Ascending aorta (tissue), 2 donors: ENCODE results near the gene CLIC4. TPM values are rescaled to one million over a fixed set of nuclear protein-coding genes. Genes with fewer than 3 reads are reported as not detected.
A peak's percentile ranks its signal among the peaks of the same experiment; 100 is the strongest.

Source experiments
- DNase-seq, 2 donors: peaks; one replicate each; pipeline ENCODE4 v3.0.0-alpha.2; 2019; ENCODE audit warnings: low spot score in 2 of 2
- H3K27ac ChIP-seq, 2 donors: fragments of 200-600 bp; sonication (generic); one replicate each; pipeline ENCODE4 v1.5.1; 2016 to 2017; ENCODE audit warnings: mild to moderate bottlenecking in 1 of 2
- H3K27me3 ChIP-seq: fragments of 200-600 bp; sonication (generic); one replicate; pipeline ENCODE4 v1.5.1; 2017
- H3K36me3 ChIP-seq, 2 donors: fragments of 200-600 bp; sonication (generic); one replicate each; pipeline ENCODE4 v1.5.1; 2016
- H3K4me1 ChIP-seq, 2 donors: fragments of 200-600 bp; sonication (generic); one replicate each; pipeline ENCODE4 v1.5.1; 2016 to 2017; ENCODE audit warnings: mild to moderate bottlenecking in 1 of 2
- H3K4me3 ChIP-seq, 2 donors: fragments of 200-600 bp; sonication (generic); one replicate each; pipeline ENCODE4 v1.5.1; 2016 to 2017; ENCODE audit warnings: mild to moderate bottlenecking in 1 of 2
- H3K9me3 ChIP-seq, 2 donors: fragments of 200-600 bp; sonication (generic); one replicate each; pipeline ENCODE4 v1.5.1; 2016
- CTCF ChIP-seq, 3 experiments: fragments of 200-600 bp in 2 of 3; fragments of 450-650 bp in 1 of 3; sonication (generic) in 2 of 3; IDR thresholded peaks; one replicate each; pipeline ENCODE4 v1.5.1; 2016 to 2019; ENCODE audit warnings: antibody characterized with exemption in 3 of 3, mild to moderate bottlenecking in 1 of 3, moderate library complexity in 1 of 3
- intact Hi-C: fragments of 100-400 bp; cut with DNase I; formaldehyde crosslinking; loops from one replicate; pipeline ENCODE4 v1.15.1; 2023
- total RNA-seq: library from RNA; depleted of rRNA; stranded (reverse); fragments of >200 nt; gene quantifications from one replicate; pipeline ENCODE4 v1.1.0, GENCODE V29; 2016

The CLIC4 gene
- total RNA-seq, 1 donor from 2014 or later, result 494 TPM

DNA sequence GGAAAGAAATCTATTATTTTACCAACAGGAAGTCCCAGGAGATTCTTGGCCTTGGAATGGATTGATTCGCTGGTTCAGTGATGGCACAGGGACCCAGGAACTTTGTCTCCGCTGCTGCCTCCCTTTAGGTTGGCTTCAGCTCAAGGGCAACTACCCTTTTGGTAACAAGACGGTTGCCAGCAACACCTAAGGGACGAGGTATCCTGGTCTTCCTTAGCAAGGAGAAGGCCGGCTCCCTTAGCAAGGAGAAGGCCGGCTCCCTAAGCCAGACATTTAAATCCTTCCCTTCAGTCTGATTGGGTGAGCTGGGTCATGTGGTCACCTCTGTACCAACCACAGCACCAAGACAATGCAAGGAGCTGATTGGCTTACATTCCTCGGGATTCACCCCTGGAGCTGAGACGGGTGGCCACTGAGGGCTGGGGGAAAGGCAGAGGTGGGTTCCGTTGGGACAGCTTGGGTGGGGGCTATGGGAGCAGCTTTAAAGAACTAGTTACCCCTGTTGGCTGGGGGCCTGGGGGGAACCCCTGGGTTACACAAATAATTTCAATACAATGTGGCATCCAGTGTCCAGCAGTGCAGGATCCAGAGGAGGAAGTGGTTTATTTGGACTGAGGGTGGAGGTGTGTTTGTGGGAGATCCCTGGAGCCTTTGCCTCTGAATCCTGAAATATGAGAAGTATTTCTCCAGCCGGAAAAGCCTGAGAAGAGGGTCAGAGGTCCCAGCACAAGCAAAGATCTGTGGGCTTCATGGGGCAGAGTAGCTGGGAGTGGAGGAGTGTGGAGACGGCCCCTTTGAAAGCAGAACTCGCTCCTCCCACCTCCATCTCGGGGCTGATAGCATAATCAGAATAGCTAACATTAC lies 20.7 kb upstream of the CLIC4 start:
- Histone ChIP-seq H3K9me3 (no peaks in the 10 kb centered on the region), H3K4me3 (no peak overlapping the region), H3K4me1 (peaks cover 4 to 17% of the 10 kb centered on the region in 2 donors), H3K27ac (peak overlapping the region; percentile 60 to 70), H3K36me3 (no peaks in the 10 kb centered on the region), H3K27me3 (no peaks in the 10 kb centered on the region)
- no peak for DNase-seq
- no peak for TF ChIP-seq CTCF (IDR thresholded peaks at IDR 0.05)
- intact Hi-C loops, result loop anchor here (5.0 kb wide), 1 partner anchor 32 kb away; no protein-coding TSS in a partner anchor

DNA sequence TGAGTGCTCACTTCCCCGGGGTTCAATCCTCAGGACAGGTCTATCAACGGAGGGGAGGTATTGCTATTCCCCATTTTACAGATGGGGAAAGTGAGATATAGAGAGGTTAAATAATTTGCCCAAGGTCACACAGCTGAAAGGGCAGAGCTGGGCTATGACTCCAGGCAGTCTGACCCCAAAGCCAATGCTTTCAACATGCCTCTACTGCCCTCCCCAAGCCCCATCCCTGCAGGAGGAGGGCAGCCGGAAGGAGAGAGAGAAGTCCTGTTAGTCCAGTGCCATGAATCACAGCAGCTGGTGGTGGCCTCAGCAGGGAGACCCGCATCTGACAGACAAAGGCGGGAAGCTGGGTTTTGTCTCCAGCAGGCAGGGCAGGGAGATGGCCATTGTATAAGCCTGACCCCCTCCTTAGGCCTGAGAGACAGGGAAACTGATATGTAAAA lies 20.0 kb upstream of the CLIC4 start:
- DNase-seq, result no peak
- Histone ChIP-seq H3K9me3 (no peaks in the 10 kb centered on the region), H3K4me3 (no peak overlapping the region), H3K27me3 (no peaks in the 10 kb centered on the region), H3K36me3 (no peaks in the 10 kb centered on the region), H3K27ac (peak overlapping the region; percentile 60 to 70), H3K4me1 (peaks cover 0 to 11% of the 10 kb centered on the region in 2 donors)
- TF ChIP-seq CTCF (IDR thresholded peaks at IDR 0.05), result no peak
- intact Hi-C loops, result loop anchor here (5.0 kb wide), 1 partner anchor 33 kb away; no protein-coding TSS in a partner anchor

- no peak overlapping the region for H3K4me3 ChIP-seq
- no peak for TF ChIP-seq CTCF (IDR thresholded peaks at IDR 0.05)
- H3K4me1 ChIP-seq, result peaks cover 0 to 10% of the 10 kb centered on the region in 2 donors
- H3K36me3 ChIP-seq, result no peaks in the 10 kb centered on the region
- DNase-seq, result no peak
- intact Hi-C loops, result loop anchor here (5.0 kb wide), 1 partner anchor 34 kb away; no protein-coding TSS in a partner anchor
- no peaks in the 10 kb centered on the region for H3K9me3 ChIP-seq
- no peak overlapping the region for H3K27ac ChIP-seq
- no peaks in the 10 kb centered on the region for H3K27me3 ChIP-seq
Observed at GRCh38 chr1:24726741-24727140, 18.5 kb upstream of the CLIC4 start.

DNA sequence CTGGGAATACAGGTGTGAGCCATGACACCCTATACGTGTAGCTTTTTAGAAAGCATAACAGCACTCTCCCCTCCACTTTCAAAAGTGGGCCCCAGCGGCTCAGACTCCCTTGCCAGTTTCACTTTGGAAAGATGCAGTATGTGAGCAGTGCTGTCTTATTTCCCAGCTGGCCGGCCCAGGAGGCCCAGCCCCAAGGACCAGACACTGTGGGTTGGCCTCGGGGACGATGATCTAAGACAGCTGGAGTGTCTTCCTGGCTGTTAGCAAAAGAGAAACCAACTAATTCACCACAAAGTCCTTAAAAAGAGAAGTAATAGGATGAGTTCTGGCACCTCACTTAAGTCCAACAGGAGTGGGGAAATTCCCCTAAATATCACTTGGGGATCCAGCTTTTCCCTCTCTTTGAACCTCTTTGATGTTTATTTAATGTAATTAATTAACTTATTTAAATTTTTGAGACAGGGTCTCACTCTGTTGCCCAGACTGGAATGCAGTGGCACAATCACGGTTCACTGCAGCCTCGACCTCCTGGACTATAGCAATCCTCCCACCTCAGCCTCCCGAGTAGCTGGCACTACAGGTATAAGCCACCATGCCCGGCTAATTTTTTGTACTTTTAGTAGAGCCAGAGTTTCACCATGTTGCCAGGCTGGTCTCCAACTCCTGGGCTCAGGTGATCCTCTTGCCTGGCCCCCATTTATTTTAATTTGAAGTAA lies 17.6 kb upstream of the CLIC4 start:
- H3K27me3 ChIP-seq, result no peaks in the 10 kb centered on the region
- no peak overlapping the region for H3K4me3 ChIP-seq
- peak; percentile 43 to 82 for DNase-seq
- peaks cover 0 to 10% of the 10 kb centered on the region in 2 donors for H3K4me1 ChIP-seq
- no peaks in the 10 kb centered on the region for H3K9me3 ChIP-seq
- H3K27ac ChIP-seq, result peak overlapping the region in 1 of 2 donors; percentile 45
- TF ChIP-seq CTCF (IDR thresholded peaks at IDR 0.05), result no peak
- intact Hi-C loops, result loop anchor here (5.0 kb wide), 1 partner anchor 35 kb away; no protein-coding TSS in a partner anchor
- no peaks in the 10 kb centered on the region for H3K36me3 ChIP-seq

GRCh38 chr1:24728982-24729381 lies 16.3 kb upstream of the CLIC4 start:
- no peaks in the 10 kb centered on the region for H3K9me3 ChIP-seq
- no peak overlapping the region for H3K4me3 ChIP-seq
- H3K36me3 ChIP-seq, result no peaks in the 10 kb centered on the region
- no peaks in the 10 kb centered on the region for H3K27me3 ChIP-seq
- no peak for TF ChIP-seq CTCF (IDR thresholded peaks at IDR 0.05)
- H3K27ac ChIP-seq, result no peak overlapping the region
- intact Hi-C loops, result loop anchor here (5.0 kb wide), 1 partner anchor 37 kb away; no protein-coding TSS in a partner anchor
- DNase-seq, result no peak
- H3K4me1 ChIP-seq, result peaks cover 0 to 10% of the 10 kb centered on the region in 2 donors
